Activated CD8-positive, alpha-beta memory T cell treated with anti-CD3 and anti-CD28 coated beads, Interleukin-2, amount 50 U/mL, for 48 hours (primary cell): ENCODE measurements around the gene ATP5MK.
"Not testable (repeated sequence)": the region's sequence is repeated elsewhere in the genome, so short reads cannot be mapped to it uniquely, and the experiment has no call there.

ENCODE experiments used
- DNase-seq: peaks from one replicate; pipeline ENCODE4 v3.0.0-alpha.2; 2020

ATP5MK gene

GRCh38 chr10:103396067-103396788 lies at the start of gene ATP5MK, which contains the start of gene PDCD11:
ATP5MK (minus strand) TSS chr10:103396475; CDS start chr10:103392457, 4,018 bp downstream.
PDCD11 (plus strand) TSS chr10:103396626; CDS start chr10:103398427, 1,801 bp downstream.
- peak; percentile 96 for DNase-seq

GRCh38 chr10:103445366-103445765 lies 49.1 kb upstream of the ATP5MK start:
- DNase-seq = no peak

- DNase-seq = no peak
Measured at GRCh38 chr10:103444478-103444877, 48.2 kb upstream of the ATP5MK start.

GRCh38 chr10:103443475-103444185 lies 47.4 kb upstream of the ATP5MK start:
- no peak for DNase-seq

GRCh38 chr10:103442031-103442461 lies 45.8 kb upstream of the ATP5MK start:
- DNase-seq = no peak

GRCh38 chr10:103441611-103442010 lies 45.3 kb upstream of the ATP5MK start:
- no peak for DNase-seq

GRCh38 chr10:103441206-103441605 lies 44.9 kb upstream of the ATP5MK start:
- DNase-seq = no peak

- no peak for DNase-seq
Measured at GRCh38 chr10:103440416-103440815, 44.1 kb upstream of the ATP5MK start.

GRCh38 chr10:103439776-103440175 lies 43.5 kb upstream of the ATP5MK start:
- no peak for DNase-seq

- no peak for DNase-seq
Measured at GRCh38 chr10:103433858-103434257, 37.6 kb upstream of the ATP5MK start.

- no peak for DNase-seq
Measured at GRCh38 chr10:103431902-103432301, 35.6 kb upstream of the ATP5MK start.

- no peak for DNase-seq
Measured at GRCh38 chr10:103429647-103430046, 33.4 kb upstream of the ATP5MK start.

GRCh38 chr10:103428989-103429643 lies 32.8 kb upstream of the ATP5MK start:
- no peak for DNase-seq

- DNase-seq = no peak
Measured at GRCh38 chr10:103427866-103428265, 31.6 kb upstream of the ATP5MK start.

GRCh38 chr10:103423748-103424147 lies 27.5 kb upstream of the ATP5MK start:
- no peak for DNase-seq

GRCh38 chr10:103419101-103419500 lies 22.8 kb upstream of the ATP5MK start:
- no peak for DNase-seq

GRCh38 chr10:103417601-103418000 lies 21.3 kb upstream of the ATP5MK start:
- DNase-seq = no peak

GRCh38 chr10:103417148-103417469 lies 20.8 kb upstream of the ATP5MK start:
- not testable (repeated sequence) for DNase-seq

GRCh38 chr10:103416436-103417147 lies 20.3 kb upstream of the ATP5MK start:
- no peak for DNase-seq

GRCh38 chr10:103415581-103415980 lies 19.3 kb upstream of the ATP5MK start:
- no peak for DNase-seq

GRCh38 chr10:103413564-103413963 lies 17.3 kb upstream of the ATP5MK start:
- no peak for DNase-seq

- no peak for DNase-seq
Measured at GRCh38 chr10:103397191-103397825, 1.0 kb upstream of the ATP5MK start.

- no peak for DNase-seq
Measured at GRCh38 chr10:103396789-103397087, 463 bp upstream of the ATP5MK start.
